ENCODE results near the gene ASCC1. TPM values are rescaled to one million over a fixed set of nuclear protein-coding genes. Genes with fewer than 3 reads are reported as not detected.

Gene ASCC1
- total and polyA plus RNA-seq, 8 donors, result 5.4 to 26.0 (median 16.0) TPM

GRCh38 chr10:72261784-72262404 is 45.8 kb upstream of the ASCC1 start:
- ATAC-seq (peak; percentile 28 to 54 (median 40)), DNase-seq (no peak), FAIRE-seq (no peak)
- WGBS, 2 donors, result 91 to 93% methylated on average over 7 of the region's 7 CpGs
- intact Hi-C loops (cut with DNase I), result no loop called here
- Histone ChIP-seq H3K4me1 (peaks cover 5 to 30% (median 22%) of the 10 kb centered on the region in 3 donors), H3K9me3 (no peaks in the 10 kb centered on the region), H3K27ac (peak overlapping the region in 2 of 4 donors; percentile 76 to 88), H3K27me3 (no peaks in the 10 kb centered on the region), H3K36me3 (no peaks in the 10 kb centered on the region), H3K4me3 (no peak overlapping the region)
- TF ChIP-seq, protein P1, sequence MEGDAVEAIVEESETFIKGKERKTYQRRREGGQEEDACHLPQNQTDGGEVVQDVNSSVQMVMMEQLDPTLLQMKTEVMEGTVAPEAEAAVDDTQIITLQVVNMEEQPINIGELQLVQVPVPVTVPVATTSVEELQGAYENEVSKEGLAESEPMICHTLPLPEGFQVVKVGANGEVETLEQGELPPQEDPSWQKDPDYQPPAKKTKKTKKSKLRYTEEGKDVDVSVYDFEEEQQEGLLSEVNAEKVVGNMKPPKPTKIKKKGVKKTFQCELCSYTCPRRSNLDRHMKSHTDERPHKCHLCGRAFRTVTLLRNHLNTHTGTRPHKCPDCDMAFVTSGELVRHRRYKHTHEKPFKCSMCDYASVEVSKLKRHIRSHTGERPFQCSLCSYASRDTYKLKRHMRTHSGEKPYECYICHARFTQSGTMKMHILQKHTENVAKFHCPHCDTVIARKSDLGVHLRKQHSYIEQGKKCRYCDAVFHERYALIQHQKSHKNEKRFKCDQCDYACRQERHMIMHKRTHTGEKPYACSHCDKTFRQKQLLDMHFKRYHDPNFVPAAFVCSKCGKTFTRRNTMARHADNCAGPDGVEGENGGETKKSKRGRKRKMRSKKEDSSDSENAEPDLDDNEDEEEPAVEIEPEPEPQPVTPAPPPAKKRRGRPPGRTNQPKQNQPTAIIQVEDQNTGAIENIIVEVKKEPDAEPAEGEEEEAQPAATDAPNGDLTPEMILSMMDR (IDR thresholded peaks at IDR 0.05), result no peak

DNA sequence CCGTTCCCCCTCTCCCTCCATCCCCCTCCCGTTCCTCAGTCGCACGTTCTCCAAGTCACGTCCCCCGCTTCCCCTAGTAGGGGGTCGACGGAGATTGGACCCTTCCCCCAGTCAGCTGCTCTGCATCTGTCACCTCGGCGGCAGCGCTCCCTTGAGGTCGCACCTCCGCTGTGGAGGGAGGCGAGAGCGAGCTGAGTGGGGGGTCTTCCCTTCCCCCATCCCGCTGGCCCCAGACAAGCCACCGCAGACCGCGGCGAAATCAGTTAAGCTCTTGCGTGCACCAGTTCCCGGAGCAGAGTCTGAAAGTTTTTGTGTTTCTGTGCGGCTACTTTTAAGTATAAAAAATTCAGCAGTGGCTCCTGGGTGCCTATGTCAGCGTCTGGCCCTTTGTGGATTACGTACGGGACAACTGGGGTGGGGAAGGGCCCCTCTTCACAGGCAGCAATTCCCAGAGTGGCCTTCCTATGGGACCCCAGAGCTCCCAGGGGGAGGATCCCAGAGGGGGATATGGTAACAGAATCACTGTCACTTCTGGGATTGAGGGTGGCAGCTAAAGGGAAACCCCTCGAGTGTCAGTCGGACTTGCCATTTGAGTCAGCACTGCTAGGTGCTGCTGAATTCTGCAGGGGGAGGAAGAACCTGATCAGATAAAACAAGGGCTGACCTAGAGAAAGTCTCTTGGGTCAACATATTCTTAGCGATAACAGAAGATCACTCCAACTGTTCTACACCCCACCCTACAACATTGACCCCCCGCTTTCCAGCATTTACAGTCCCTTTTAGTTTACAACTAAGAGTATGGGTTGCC is 45.1 kb upstream of the ASCC1 start:
- intact Hi-C loops (cut with DNase I), result no loop called here
- no peaks in the 10 kb centered on the region for H3K9me3 ChIP-seq
- TF ChIP-seq, protein P1 (IDR thresholded peaks at IDR 0.05), result no peak
- no peaks in the 10 kb centered on the region for H3K36me3 ChIP-seq
- ATAC-seq (peak in 3 of 4 donors; percentile 1 to 18 (median 16)), FAIRE-seq (no peak), DNase-seq (no peak)
- H3K27ac ChIP-seq, result peak overlapping the region; percentile 39 to 88 (median 66)
- no peaks in the 10 kb centered on the region for H3K27me3 ChIP-seq
- 23 to 30% methylated on average over 29 to 30 of the region's 30 CpGs for WGBS, 2 donors
- peaks cover 8 to 34% (median 24%) of the 10 kb centered on the region in 3 donors for H3K4me1 ChIP-seq
- H3K4me3 ChIP-seq, result peak overlapping the region in 3 of 4 donors; percentile 10 to 39 (median 25)

DNA sequence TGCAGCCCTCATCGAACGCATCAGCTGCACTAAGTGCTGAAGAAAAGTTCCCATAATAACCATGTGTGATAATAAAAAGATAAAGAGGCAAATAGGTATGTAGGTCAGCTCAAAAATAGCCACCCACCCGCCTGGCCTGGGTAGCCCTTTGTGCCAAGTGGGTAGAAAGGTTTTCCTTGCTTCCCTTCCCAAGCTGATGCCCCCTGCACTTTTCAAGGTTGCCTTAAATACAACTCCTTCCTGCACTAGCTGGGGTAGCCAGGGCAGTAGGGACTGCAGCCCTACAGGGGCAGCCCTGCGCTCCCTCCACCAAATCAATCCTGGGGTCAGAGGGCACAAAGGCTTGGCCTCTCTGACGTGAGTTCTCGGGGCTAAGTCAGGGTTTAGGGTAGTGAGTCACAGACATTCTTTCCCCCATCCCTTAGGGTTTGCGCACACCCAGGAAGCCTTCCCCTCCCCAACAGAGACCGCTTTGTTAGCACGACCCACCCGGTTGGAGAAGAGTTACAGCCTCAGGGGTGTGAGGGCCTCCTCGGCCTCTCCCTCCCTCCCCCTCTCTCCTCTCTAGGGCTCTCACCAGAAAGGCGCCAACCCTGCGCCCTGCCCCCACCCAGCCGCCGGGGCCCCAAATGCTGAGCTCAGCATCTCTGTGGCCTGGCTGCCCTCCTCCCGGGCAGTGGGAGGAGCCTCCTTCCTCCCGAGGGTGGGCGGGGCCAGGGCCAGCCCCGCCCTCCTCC is 44.3 kb upstream of the ASCC1 start:
- no peaks in the 10 kb centered on the region for H3K9me3 ChIP-seq
- ATAC-seq (peak; percentile 42 to 84 (median 80)), DNase-seq (peak; percentile 53 to 86 (median 76)), FAIRE-seq (no peak)
- intact Hi-C loops (cut with DNase I), result no loop called here
- H3K27me3 ChIP-seq, result no peaks in the 10 kb centered on the region
- 36% methylated on average over 19 of the region's 19 CpGs for WGBS, 2 donors
- peak overlapping the region in 3 of 4 donors; percentile 55 to 88 (median 76) for H3K27ac ChIP-seq
- H3K4me3 ChIP-seq, result peak overlapping the region in 2 of 4 donors; percentile 25 to 39
- TF ChIP-seq, protein P1 (IDR thresholded peaks at IDR 0.05), result no peak
- peaks cover 16 to 41% (median 32%) of the 10 kb centered on the region in 3 donors for H3K4me1 ChIP-seq
- H3K36me3 ChIP-seq, result no peaks in the 10 kb centered on the region

GRCh38 chr10:72259491-72260238 is 43.6 kb upstream of the ASCC1 start:
- H3K4me1 ChIP-seq, result peaks cover 23 to 48% (median 39%) of the 10 kb centered on the region in 3 donors
- no peaks in the 10 kb centered on the region for H3K27me3 ChIP-seq
- DNase-seq (no peak), ATAC-seq (no peak), FAIRE-seq (no peak)
- H3K4me3 ChIP-seq, result no peak overlapping the region
- TF ChIP-seq, protein P1 (IDR thresholded peaks at IDR 0.05), result no peak
- WGBS, 2 donors, result 69 to 77% methylated on average over 5 of the region's 5 CpGs
- H3K9me3 ChIP-seq, result no peaks in the 10 kb centered on the region
- peak overlapping the region in 3 of 4 donors; percentile 55 to 88 (median 76) for H3K27ac ChIP-seq
- intact Hi-C loops (cut with DNase I), result no loop called here
- no peaks in the 10 kb centered on the region for H3K36me3 ChIP-seq

All from pancreas (tissue), 10 donors.